Measurements from ENCODE around the gene AQP9. TPM values are rescaled to one million over a fixed set of nuclear protein-coding genes. Genes with fewer than 3 reads are reported as not detected.

The AQP9 gene
- total RNA-seq, 1 experiment from 2014 or later, result not detected

- H3K9me3 ChIP-seq (ENCODE audit: low read depth, low read length, poor library complexity, severe bottlenecking), result no peaks in the 10 kb centered on the region
- no peak for DNase-seq (ENCODE audit: low spot score)
- no peak for TF ChIP-seq EZH2 (IDR thresholded peaks at IDR 0.05; ENCODE audit: borderline replicate concordance, low read depth, low read length, poor library complexity, severe bottlenecking)
- TF ChIP-seq, protein P1, sequence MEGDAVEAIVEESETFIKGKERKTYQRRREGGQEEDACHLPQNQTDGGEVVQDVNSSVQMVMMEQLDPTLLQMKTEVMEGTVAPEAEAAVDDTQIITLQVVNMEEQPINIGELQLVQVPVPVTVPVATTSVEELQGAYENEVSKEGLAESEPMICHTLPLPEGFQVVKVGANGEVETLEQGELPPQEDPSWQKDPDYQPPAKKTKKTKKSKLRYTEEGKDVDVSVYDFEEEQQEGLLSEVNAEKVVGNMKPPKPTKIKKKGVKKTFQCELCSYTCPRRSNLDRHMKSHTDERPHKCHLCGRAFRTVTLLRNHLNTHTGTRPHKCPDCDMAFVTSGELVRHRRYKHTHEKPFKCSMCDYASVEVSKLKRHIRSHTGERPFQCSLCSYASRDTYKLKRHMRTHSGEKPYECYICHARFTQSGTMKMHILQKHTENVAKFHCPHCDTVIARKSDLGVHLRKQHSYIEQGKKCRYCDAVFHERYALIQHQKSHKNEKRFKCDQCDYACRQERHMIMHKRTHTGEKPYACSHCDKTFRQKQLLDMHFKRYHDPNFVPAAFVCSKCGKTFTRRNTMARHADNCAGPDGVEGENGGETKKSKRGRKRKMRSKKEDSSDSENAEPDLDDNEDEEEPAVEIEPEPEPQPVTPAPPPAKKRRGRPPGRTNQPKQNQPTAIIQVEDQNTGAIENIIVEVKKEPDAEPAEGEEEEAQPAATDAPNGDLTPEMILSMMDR (conservative IDR thresholded peaks at IDR 0.05; ENCODE audit: low read depth, low read length), result no peak
- H3K4me1 ChIP-seq (ENCODE audit: insufficient read depth, low read length, poor library complexity, severe bottlenecking), result peaks cover 12% of the 10 kb centered on the region
- no peak overlapping the region for H3K27ac ChIP-seq (ENCODE audit: low read depth, low read length, poor library complexity, severe bottlenecking)
- no peaks in the 10 kb centered on the region for H3K27me3 ChIP-seq (replicated peaks; ENCODE audit: insufficient read depth, low read depth, low read length, poor library complexity)
- intact Hi-C loops (cut with micrococcal nuclease; ENCODE audit: unreplicated experiment), result no loop called here
- no TSS peak for BruUV-seq (replicated peaks)
- POLR2A ChIA-PET (ENCODE audit: low non-redundant PET), result no interaction called here
- H3K36me3 ChIP-seq (ENCODE audit: insufficient read depth, low read length, poor library complexity, severe bottlenecking), result no peaks in the 10 kb centered on the region
- H3K4me3 ChIP-seq (ENCODE audit: low read depth, low read length, poor library complexity, severe bottlenecking), result no peak overlapping the region
- CTCF ChIA-PET, result no interaction called here
Measured at GRCh38 chr15:58233341-58233740, 95.2 kb downstream of the AQP9 start.

Other genes starting within 250 kb of the AQP9 start
- 1.5 and 1.7 TPM in 2 replicates for gene ALDH1A2, start 72.7 kb upstream of the AQP9 start, total RNA-seq (2021)